Nasal cavity respiratory epithelium epithelial cell of viscerocranial mucosa (primary cell): ENCODE results near the gene GPR26. TPM values are rescaled to one million over a fixed set of nuclear protein-coding genes. Genes with fewer than 3 reads are reported as not detected.

ENCODE experiments used
- total RNA-seq: library from RNA; depleted of rRNA; stranded (reverse); fragments of >200 nt; gene quantifications from 2 replicates; pipeline ENCODE4 v1.2.3, GENCODE V29; 2014

GPR26 gene
- under 0.01 TPM in 1 of 2 replicates, not detected in the other for total RNA-seq

GRCh38 chr10:123666318-123667236 lies at the start of gene GPR26:
Gene GPR26 (plus strand): TSS chr10:123666355. CDS start chr10:123666408, 53 bp downstream.

Other genes starting within 250 kb of the GPR26 start
- 0.07 TPM in 1 of 2 replicates, not detected in the other for gene CPXM2, start 225.5 kb downstream of the GPR26 start, total RNA-seq